Astrocyte (in vitro differentiated cells and primary cell): ENCODE measurements around the gene HOXB2.

ENCODE experiments used
- EZH2 ChIP-seq: IDR thresholded peaks from 2 replicates; pipeline ENCODE4 v1.6.1; 2012; ENCODE audit warnings: mild to moderate bottlenecking, low read length, inconsistent platforms; ENCODE audit not compliant: insufficient read depth
- TF ChIP-seq, protein P1 (sequence below): IDR thresholded peaks from 2 replicates; pipeline ENCODE4 v1.5.1; 2011; ENCODE audit warnings: low read depth, mild to moderate bottlenecking, inconsistent platforms, low read length, moderate library complexity; ENCODE audit not compliant: insufficient read depth

DNA sequence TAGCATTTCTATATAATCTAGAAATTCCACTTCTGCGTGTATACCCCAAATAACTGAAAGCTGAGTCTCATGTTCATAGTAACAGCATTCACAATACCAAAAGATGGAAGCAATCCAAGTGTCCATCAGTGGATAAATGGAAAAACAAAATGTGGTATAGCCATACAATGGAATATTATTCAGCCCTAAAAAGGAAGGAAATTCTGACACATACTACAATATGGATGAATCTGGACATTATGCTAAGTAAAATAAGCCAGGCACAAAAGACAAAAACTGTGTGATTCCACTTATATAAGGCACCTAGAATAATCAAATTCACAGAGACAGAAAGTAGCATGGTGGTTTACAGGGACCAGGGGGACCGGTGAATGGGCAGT, 34.5 kb downstream of the HOXB2 start:
- no peak for TF ChIP-seq EZH2
- TF ChIP-seq, protein P1, sequence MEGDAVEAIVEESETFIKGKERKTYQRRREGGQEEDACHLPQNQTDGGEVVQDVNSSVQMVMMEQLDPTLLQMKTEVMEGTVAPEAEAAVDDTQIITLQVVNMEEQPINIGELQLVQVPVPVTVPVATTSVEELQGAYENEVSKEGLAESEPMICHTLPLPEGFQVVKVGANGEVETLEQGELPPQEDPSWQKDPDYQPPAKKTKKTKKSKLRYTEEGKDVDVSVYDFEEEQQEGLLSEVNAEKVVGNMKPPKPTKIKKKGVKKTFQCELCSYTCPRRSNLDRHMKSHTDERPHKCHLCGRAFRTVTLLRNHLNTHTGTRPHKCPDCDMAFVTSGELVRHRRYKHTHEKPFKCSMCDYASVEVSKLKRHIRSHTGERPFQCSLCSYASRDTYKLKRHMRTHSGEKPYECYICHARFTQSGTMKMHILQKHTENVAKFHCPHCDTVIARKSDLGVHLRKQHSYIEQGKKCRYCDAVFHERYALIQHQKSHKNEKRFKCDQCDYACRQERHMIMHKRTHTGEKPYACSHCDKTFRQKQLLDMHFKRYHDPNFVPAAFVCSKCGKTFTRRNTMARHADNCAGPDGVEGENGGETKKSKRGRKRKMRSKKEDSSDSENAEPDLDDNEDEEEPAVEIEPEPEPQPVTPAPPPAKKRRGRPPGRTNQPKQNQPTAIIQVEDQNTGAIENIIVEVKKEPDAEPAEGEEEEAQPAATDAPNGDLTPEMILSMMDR = no peak
